Measurements from ENCODE around the gene GFOD1. TPM values are rescaled to one million over a fixed set of nuclear protein-coding genes. Genes with fewer than 3 reads are reported as not detected.

GFOD1 gene
- total RNA-seq, 1 donor from 2014 or later = 16.3 TPM

GRCh38 chr6:13433709-13434121, 53.7 kb downstream of the GFOD1 start:
- no peaks in the 10 kb centered on the region for H3K36me3 ChIP-seq (ENCODE audit: control insufficient read depth, insufficient read depth, low read length)
- TF ChIP-seq CTCF (IDR thresholded peaks at IDR 0.05; ENCODE audit: insufficient read depth, low read length, severe bottlenecking) = no peak
- FAIRE-seq (no peak), DNase-seq (ENCODE audit: low read depth) (no peak)
- H3K4me3 ChIP-seq (ENCODE audit: low read depth, low read length) = no peak overlapping the region
- no peaks in the 10 kb centered on the region for H3K27me3 ChIP-seq (ENCODE audit: control insufficient read depth, insufficient read depth, low read length)

- Histone ChIP-seq H3K4me3 (ENCODE audit: low read depth, low read length) (no peak overlapping the region), H3K36me3 (ENCODE audit: control insufficient read depth, insufficient read depth, low read length) (no peaks in the 10 kb centered on the region), H3K27me3 (ENCODE audit: control insufficient read depth, insufficient read depth, low read length) (no peaks in the 10 kb centered on the region)
- no peak for TF ChIP-seq CTCF (IDR thresholded peaks at IDR 0.05; ENCODE audit: insufficient read depth, low read length, severe bottlenecking)
- DNase-seq (ENCODE audit: low read depth) = no peak
- no peak for FAIRE-seq
Measured at GRCh38 chr6:13432526-13433184, 54.7 kb downstream of the GFOD1 start.

GRCh38 chr6:13431861-13432465, 55.4 kb downstream of the GFOD1 start:
- H3K27me3 ChIP-seq (ENCODE audit: control insufficient read depth, insufficient read depth, low read length) = no peaks in the 10 kb centered on the region
- no peak overlapping the region for H3K4me3 ChIP-seq (ENCODE audit: low read depth, low read length)
- H3K36me3 ChIP-seq (ENCODE audit: control insufficient read depth, insufficient read depth, low read length) = no peaks in the 10 kb centered on the region
- TF ChIP-seq CTCF (IDR thresholded peaks at IDR 0.05; ENCODE audit: insufficient read depth, low read length, severe bottlenecking) = no peak
- FAIRE-seq (no peak), DNase-seq (ENCODE audit: low read depth) (peak; percentile 25)

GRCh38 chr6:13431059-13431656, 56.2 kb downstream of the GFOD1 start:
- Histone ChIP-seq H3K36me3 (ENCODE audit: control insufficient read depth, insufficient read depth, low read length) (no peaks in the 10 kb centered on the region), H3K27me3 (ENCODE audit: control insufficient read depth, insufficient read depth, low read length) (no peaks in the 10 kb centered on the region), H3K4me3 (ENCODE audit: low read depth, low read length) (no peak overlapping the region)
- FAIRE-seq (no peak), DNase-seq (ENCODE audit: low read depth) (no peak)
- TF ChIP-seq CTCF (IDR thresholded peaks at IDR 0.05; ENCODE audit: insufficient read depth, low read length, severe bottlenecking) = no peak

- DNase-seq (ENCODE audit: low read depth) (no peak), FAIRE-seq (no peak)
- no peaks in the 10 kb centered on the region for H3K27me3 ChIP-seq (ENCODE audit: control insufficient read depth, insufficient read depth, low read length)
- TF ChIP-seq CTCF (IDR thresholded peaks at IDR 0.05; ENCODE audit: insufficient read depth, low read length, severe bottlenecking) = no peak
- no peak overlapping the region for H3K4me3 ChIP-seq (ENCODE audit: low read depth, low read length)
- no peaks in the 10 kb centered on the region for H3K36me3 ChIP-seq (ENCODE audit: control insufficient read depth, insufficient read depth, low read length)
Measured at GRCh38 chr6:13429406-13429753, 58.0 kb downstream of the GFOD1 start.
